HepG2 (cell line): ENCODE results near the gene TMEM219. TPM values are rescaled to one million over a fixed set of nuclear protein-coding genes. Genes with fewer than 3 reads are reported as not detected.

Experiments
- ATF6 ChIP-seq: sonication (generic); formaldehyde crosslinking; conservative IDR thresholded peaks from 2 replicates; pipeline ENCODE4 v1.4.0; 2020; ENCODE audit warnings: missing genetic modification reagents
- FOSL2 ChIP-seq: sonication (generic); formaldehyde crosslinking; IDR thresholded peaks from 2 replicates; pipeline ENCODE4 v1.4.0; 2020; ENCODE audit warnings: missing genetic modification reagents
- IKZF4 ChIP-seq: sonication (generic); formaldehyde crosslinking; IDR thresholded peaks from 2 replicates; pipeline ENCODE4 v1.5.1; 2020; ENCODE audit warnings: borderline replicate concordance, mild to moderate bottlenecking, low read depth, missing genetic modification reagents; ENCODE audit errors: not compliant biosample characterization
- KMT2A ChIP-seq: sonication (generic); formaldehyde crosslinking; IDR thresholded peaks from 2 replicates; pipeline ENCODE4 v1.4.0; 2020; ENCODE audit warnings: missing genetic modification reagents
- NFIB ChIP-seq: sonication (generic); formaldehyde crosslinking; IDR thresholded peaks from 2 replicates; pipeline ENCODE4 v1.9.0; 2021; ENCODE audit warnings: missing genetic modification reagents, mild to moderate bottlenecking, borderline replicate concordance
- PRDM15 ChIP-seq: sonication (generic); formaldehyde crosslinking; IDR thresholded peaks from 2 replicates; pipeline ENCODE4 v1.4.0; 2020; ENCODE audit warnings: missing genetic modification reagents
- SP140L ChIP-seq: sonication (generic); formaldehyde crosslinking; IDR thresholded peaks from 2 replicates; pipeline ENCODE4 v1.4.0; 2020; ENCODE audit warnings: missing genetic modification reagents, borderline replicate concordance
- SSRP1 ChIP-seq: IDR thresholded peaks from 2 replicates; pipeline ENCODE4 v1.6.1; 2016; ENCODE audit warnings: control low read depth
- SUZ12 ChIP-seq: fragments of 150-350 bp; IDR thresholded peaks from 2 replicates; pipeline ENCODE4 v1.6.1; 2014; ENCODE audit warnings: low read depth, low read length
- ZNF142 ChIP-seq: sonication (generic); formaldehyde crosslinking; IDR thresholded peaks from 2 replicates; pipeline ENCODE4 v1.4.0; 2020; ENCODE audit warnings: missing genetic modification reagents
- ZNF512 ChIP-seq: sonication (generic); formaldehyde crosslinking; IDR thresholded peaks from 2 replicates; pipeline ENCODE4 v1.4.0; 2020; ENCODE audit warnings: mild to moderate bottlenecking, missing genetic modification reagents
- ZNF558 ChIP-seq: sonication (generic); formaldehyde crosslinking; IDR thresholded peaks from 2 replicates; pipeline ENCODE4 v1.9.0; 2022; ENCODE audit warnings: mild to moderate bottlenecking, missing genetic modification reagents, borderline replicate concordance
- ZNF775 ChIP-seq: sonication (generic); formaldehyde crosslinking; IDR thresholded peaks from 2 replicates; pipeline ENCODE4 v1.4.0; 2020; ENCODE audit warnings: missing genetic modification reagents, mild to moderate bottlenecking, moderate library complexity, borderline replicate concordance
- ZNF841 ChIP-seq: sonication (generic); formaldehyde crosslinking; IDR thresholded peaks from 2 replicates; pipeline ENCODE4 v1.8.1; 2023; ENCODE audit warnings: missing genetic modification reagents, borderline replicate concordance
- polyA plus RNA-seq, 8 experiments: library from polyadenylated mRNA; depleted of rRNA in 3 of 8; stranded (reverse) in 7 of 8; unstranded in 1 of 8; fragments of >200 nt; fragmentation: Illumina TruSeq in 4 of 8; extraction: Trizol in 4 of 8; gene quantifications; 2 replicates each; pipeline versions ENCODE4 v1.2.1 to v1.2.3, GENCODE V29; 2011 to 2016; ENCODE audit warnings: low read depth in 4 of 8, missing spikeins in 1 of 8, mixed read lengths in 1 of 8; ENCODE audit not compliant: insufficient read depth in 1 of 8
- total RNA-seq, 5 experiments: library from RNA; depleted of rRNA; stranded (reverse); fragments of >200 nt; fragmentation: Illumina TruSeq; extraction: Trizol; gene quantifications; 2 replicates each; pipeline ENCODE4 v1.2.3, GENCODE V29; 2016; ENCODE audit warnings: low read depth in 1 of 5
- TF ChIP-seq, protein P1 (sequence below): IDR thresholded peaks from 2 replicates; pipeline ENCODE4 v1.6.1; 2016; ENCODE audit warnings: mild to moderate bottlenecking, missing biosample characterization, missing genetic modification reagents

TMEM219 gene
- total and polyA plus RNA-seq, 2 of the 13 experiments (the other 11 are each of a cell fraction or from before 2014, with no cell fraction given): 105 to 115 TPM

GRCh38 chr16:29995324-29995910 is 33.5 kb downstream of the TMEM219 start, which contains the start of gene HIRIP3 (continued):
- TF ChIP-seq ATF6 (0 out of 2 replicates have a peak, but pooled peaks have one; percentile 9), ZNF841 (CRISPR knock-in tag) (no peak), NFIB (CRISPR knock-in tag) (no peak), KMT2A (CRISPR knock-in tag) (0 out of 2 replicates have a peak, but pooled peaks have one; percentile 15), SUZ12 (no peak), SSRP1 (CRISPR knock-in tag) (no peak), FOSL2 (CRISPR knock-in tag) (no peak), ZNF142 (peak; percentile 88; the same call in 1 of the 2 replicates), ZNF512 (CRISPR knock-in tag) (no peak), SP140L (CRISPR knock-in tag) (peak; percentile 53; the same call in 1 of the 2 replicates), IKZF4 (no peak), ZNF558 (CRISPR knock-in tag) (peak; percentile 97), ZNF775 (CRISPR knock-in tag) (no peak), PRDM15 (no peak; the same call in 1 of the 2 replicates)
- TF ChIP-seq, protein P1, sequence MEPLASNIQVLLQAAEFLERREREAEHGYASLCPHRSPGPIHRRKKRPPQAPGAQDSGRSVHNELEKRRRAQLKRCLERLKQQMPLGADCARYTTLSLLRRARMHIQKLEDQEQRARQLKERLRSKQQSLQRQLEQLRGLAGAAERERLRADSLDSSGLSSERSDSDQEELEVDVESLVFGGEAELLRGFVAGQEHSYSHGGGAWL (CRISPR knock-in tag): no peak; the same call in 1 of the 2 replicates
